SK-N-SH (cell line): ENCODE results near the gene RAB5B. TPM values are rescaled to one million over a fixed set of nuclear protein-coding genes. Genes with fewer than 3 reads are reported as not detected.
A peak's percentile ranks its signal among the peaks of the same experiment; 100 is the strongest.

ENCODE experiments used
- CTCF ChIA-PET: fragments of 300-600, 350-600 bp; formaldehyde crosslinking; extraction: SDS; loops from one replicate; lab custom pipeline; 2021; lab: Yijun Ruan, JAX
- POLR2A ChIA-PET: fragments of 350-600 bp; sonication (Branson Sonifier 250); formaldehyde crosslinking; extraction: SDS; loops from one replicate; lab custom pipeline; 2020; ENCODE audit warnings: antibody characterized with exemption, inconsistent platforms; lab: Yijun Ruan, JAX
- DNase-seq: peaks from one replicate; pipeline ENCODE4 v3.0.0; 2012
- H2AFZ ChIP-seq: fragments of 200-600 bp; sonication (generic); 2 replicates; pipeline ENCODE4 v1.8.1; 2016; ENCODE audit warnings: antibody characterized with exemption, mild to moderate bottlenecking, low read depth
- H3F3A ChIP-seq: fragments of 200-600 bp; sonication (generic); replicated peaks from 2 replicates; pipeline ENCODE3; 2016; ENCODE audit warnings: antibody characterized with exemption, mild to moderate bottlenecking; ENCODE audit not compliant: insufficient read depth
- H3K27ac ChIP-seq, 2 experiments: fragments of 200-500 bp in 1 of 2; fragments of 200-600 bp in 1 of 2; sonication (Bioruptor generic) in 1 of 2; sonication (generic), shearing (Covaris generic) in 1 of 2; 2 replicates each; pipeline versions ENCODE4 v1.5.1 to v1.6.1; 2014 to 2016; ENCODE audit warnings: low read depth in 2 of 2, inconsistent platforms in 1 of 2, low read length in 1 of 2, mild to moderate bottlenecking in 1 of 2, mixed read lengths in 1 of 2
- H3K27me3 ChIP-seq: fragments of 200-600 bp; sonication (generic), shearing (Covaris generic); 2 replicates; pipeline ENCODE4 v1.6.1; 2016; ENCODE audit warnings: mixed run types; ENCODE audit not compliant: insufficient read depth
- H3K36me3 ChIP-seq, 2 experiments: fragments of 200-500 bp in 1 of 2; fragments of 200-600 bp in 1 of 2; sonication (Bioruptor generic) in 1 of 2; sonication (generic) in 1 of 2; replicated peaks in 1 of 2; 2 replicates each; pipeline versions ENCODE3 to v1.5.1; 2014 to 2016; ENCODE audit warnings: low read length in 1 of 2, mild to moderate bottlenecking in 1 of 2; ENCODE audit not compliant: insufficient read depth in 2 of 2, control insufficient read depth in 1 of 2
- H3K4me1 ChIP-seq, 2 experiments: fragments of 200-500 bp in 1 of 2; fragments of 200-600 bp in 1 of 2; sonication (Bioruptor generic) in 1 of 2; sonication (generic), shearing (Covaris generic) in 1 of 2; 2 replicates each; pipeline versions ENCODE4 v1.5.1 to v1.6.1; 2014 to 2016; ENCODE audit warnings: low read depth in 1 of 2, low read length in 1 of 2, mixed run types in 1 of 2; ENCODE audit not compliant: insufficient read depth in 2 of 2, control insufficient read depth in 1 of 2
- H3K4me2 ChIP-seq: fragments of 200-600 bp; sonication (generic), shearing (Covaris generic); 2 replicates; pipeline ENCODE4 v1.6.1; 2017; ENCODE audit warnings: mixed run types
- H3K4me3 ChIP-seq, 2 experiments: fragments of 200-500 bp in 1 of 2; fragments of 200-600 bp in 1 of 2; sonication (Bioruptor generic) in 1 of 2; sonication (generic), shearing (Covaris generic) in 1 of 2; 2 replicates each; pipeline versions ENCODE4 v1.5.1 to v1.8.1; 2014 to 2016; ENCODE audit warnings: low read depth in 2 of 2, inconsistent platforms in 1 of 2, low read length in 1 of 2, mild to moderate bottlenecking in 1 of 2, mixed read lengths in 1 of 2, moderate library complexity in 1 of 2
- H3K79me2 ChIP-seq: fragments of 200-600 bp; sonication (generic); 2 replicates; pipeline ENCODE4 v1.8.1; 2017; ENCODE audit warnings: mild to moderate bottlenecking; ENCODE audit not compliant: insufficient read depth
- H3K9ac ChIP-seq: fragments of 200-600 bp; sonication (generic); 2 replicates; pipeline ENCODE4 v1.6.1; 2017; ENCODE audit warnings: mixed run types
- H3K9me2 ChIP-seq: fragments of 200-600 bp; sonication (generic); 2 replicates; pipeline ENCODE4 v1.6.1; 2017; ENCODE audit warnings: mixed run types
- H3K9me3 ChIP-seq: fragments of 200-600 bp; sonication (generic); 2 replicates; pipeline ENCODE4 v1.6.1; 2017; ENCODE audit warnings: mixed run types, mild to moderate bottlenecking, moderate library complexity
- H4K20me1 ChIP-seq: fragments of 200-600 bp; sonication (generic); 2 replicates; pipeline ENCODE4 v1.6.1; 2017; ENCODE audit warnings: mild to moderate bottlenecking, mixed run types; ENCODE audit not compliant: insufficient read depth
- ELF1 ChIP-seq: IDR thresholded peaks from 2 replicates; pipeline ENCODE4 v1.4.0; 2012
- EP300 ChIP-seq, 2 experiments: IDR thresholded peaks; 2 replicates each; pipeline versions ENCODE4 v1.4.0 to v1.6.1; 2012; ENCODE audit warnings: borderline replicate concordance in 1 of 2, low read depth in 1 of 2, low read length in 1 of 2
- FOSL2 ChIP-seq: IDR thresholded peaks from 2 replicates; pipeline ENCODE4 v1.4.0; 2012; ENCODE audit warnings: low read depth, mild to moderate bottlenecking, moderate library complexity, borderline replicate concordance
- FOXJ3 ChIP-seq: sonication (generic); formaldehyde crosslinking; IDR thresholded peaks from 2 replicates; pipeline ENCODE4 v1.5.1; 2020; ENCODE audit warnings: mild to moderate bottlenecking, missing genetic modification reagents
- FOXM1 ChIP-seq: IDR thresholded peaks from 2 replicates; pipeline ENCODE4 v1.4.0; 2012; ENCODE audit warnings: low read depth, mild to moderate bottlenecking
- GABPA ChIP-seq: IDR thresholded peaks from 2 replicates; pipeline ENCODE4 v1.4.0; 2012; ENCODE audit warnings: low read depth, mild to moderate bottlenecking
- MAX ChIP-seq: IDR thresholded peaks from 2 replicates; pipeline ENCODE4 v1.4.0; 2012; ENCODE audit warnings: low read depth
- MEF2A ChIP-seq: IDR thresholded peaks from 2 replicates; pipeline ENCODE4 v1.4.0; 2012; ENCODE audit warnings: low read depth, borderline replicate concordance
- NFIC ChIP-seq: IDR thresholded peaks from 2 replicates; pipeline ENCODE4 v1.4.0; 2012; ENCODE audit warnings: borderline replicate concordance
- PBX3 ChIP-seq: IDR thresholded peaks from 2 replicates; pipeline ENCODE4; 2012
- RAD21 ChIP-seq: IDR thresholded peaks from 2 replicates; pipeline ENCODE4 v1.6.1; 2012; ENCODE audit warnings: mild to moderate bottlenecking, low read length
- REST ChIP-seq: IDR thresholded peaks from 2 replicates; pipeline ENCODE4 v1.6.1; 2012; ENCODE audit warnings: mild to moderate bottlenecking, low read depth, low read length, moderate library complexity
- RXRA ChIP-seq: IDR thresholded peaks from 2 replicates; pipeline ENCODE4 v1.4.0; 2012; ENCODE audit warnings: low read depth, mild to moderate bottlenecking, borderline replicate concordance
- SIN3A ChIP-seq: IDR thresholded peaks from 2 replicates; pipeline ENCODE4 v1.6.1; 2012; ENCODE audit warnings: low read depth, mild to moderate bottlenecking, low read length, moderate library complexity, borderline replicate concordance
- SMC3 ChIP-seq: IDR thresholded peaks from 2 replicates; pipeline ENCODE4 v1.6.1; 2012; ENCODE audit warnings: low read depth, low read length, improper control_type of control experiment
- TAF1 ChIP-seq: IDR thresholded peaks from 2 replicates; pipeline ENCODE4 v1.6.1; 2012; ENCODE audit warnings: low read depth, mild to moderate bottlenecking, low read length, moderate library complexity, borderline replicate concordance
- TEAD4 ChIP-seq: IDR thresholded peaks from 2 replicates; pipeline ENCODE4 v1.4.0; 2012; ENCODE audit warnings: mild to moderate bottlenecking, borderline replicate concordance; ENCODE audit not compliant: insufficient read depth
- USF2 ChIP-seq: fragments of 150-350 bp; IDR thresholded peaks from 2 replicates; pipeline ENCODE4 v1.6.1; 2017; ENCODE audit warnings: antibody characterized with exemption, low read length, low read depth, borderline replicate concordance
- YY1 ChIP-seq: IDR thresholded peaks from 2 replicates; pipeline ENCODE4 v1.4.0; 2012; ENCODE audit warnings: low read depth, mild to moderate bottlenecking
- WGBS: methylation state at CpG from one replicate; pipeline ENCODE4 v1.1.6; 2017; ENCODE audit warnings: low lambda C conversion rate; 5-methylcytosine and 5-hydroxymethylcytosine counted together
- polyA plus RNA-seq, 3 experiments: library from polyadenylated mRNA; depleted of rRNA; stranded (reverse); fragments of >200 nt; gene quantifications; 2 replicates each; pipeline ENCODE4 v1.2.3, GENCODE V29; 2012

The RAB5B gene
- polyA plus RNA-seq, 1 of the 3 experiments (the other 2 are of a cell fraction) = 54.0 TPM

- H3K27me3 ChIP-seq = no peaks in the 10 kb centered on the region
- no peak overlapping the region for H3K4me2 ChIP-seq
- CTCF ChIA-PET = interaction anchor here (0.9 to 6.4 kb wide), 8 partner anchors 10 to 191 kb away, joined by 3 to 51 read pairs (median 16); partner anchors contain the start of gene DNAJC14
- WGBS = 81% methylated on average over 8 of the region's 8 CpGs
- no peak overlapping the region for H3K27ac ChIP-seq
- POLR2A ChIA-PET = interaction anchor here (4.2 kb wide), 1 partner anchor 99 kb away, joined by 39 read pairs; the partner anchor contains the start of gene DNAJC14
- H3K79me2 ChIP-seq = peaks cover 71% of the 10 kb centered on the region
- H4K20me1 ChIP-seq = no peaks in the 10 kb centered on the region
- DNase-seq = no peak
- H3K9me2 ChIP-seq = no peaks in the 10 kb centered on the region
- TF ChIP-seq USF2 (no peak), EP300 (IDR thresholded peaks at IDR 0.05; ENCODE audit: borderline replicate concordance in 1 of 2, low read depth in 1 of 2, low read length in 1 of 2) (no peak), FOXM1 (no peak), MEF2A (no peak), FOSL2 (no peak), ELF1 (no peak), TEAD4 (no peak), SIN3A (no peak), GABPA (no peak), FOXJ3 (no peak), MAX (no peak), RXRA (no peak), SMC3 (no peak), YY1 (no peak), REST (no peak), NFIC (no peak), TAF1 (no peak), PBX3 (no peak), RAD21 (no peak)
- TF ChIP-seq, all 33 proteins: peak for 0
- Histone ChIP-seq H3K9me3 (no peaks in the 10 kb centered on the region), H3K9ac (peak overlapping the region; percentile 15; the same call in 1 of the 2 replicates), H3F3A (peaks cover 34% of the 10 kb centered on the region), H2AFZ (no peak overlapping the region), H3K4me1 (peaks cover 29 to 42% of the 10 kb centered on the region in 2 experiments; a peak in 3 of 4 replicates), H3K36me3 (no peaks in the 10 kb centered on the region), H3K4me3 (no peak overlapping the region)
These were observed 44.5 kb upstream of the RAB5B start for GRCh38 chr12:55929306-55929791.
